Endometrium (tissue), 2 donors: ENCODE measurements around the gene MPL.
"Not testable (repeated sequence)": the region's sequence is repeated elsewhere in the genome, so short reads cannot be mapped to it uniquely, and the experiment has no call there.

Source experiments
- FAIRE-seq: peaks from 2 replicates; lab custom pipeline; 2012; peaks lifted over from hg19 to GRCh38; lab: Jason Lieb, UNC
- donor health status: control.
- donor health status: control.

The MPL gene

GRCh38 chr1:43381612-43382011 is 44.0 kb downstream of the MPL start:
- no peak for FAIRE-seq

- no peak for FAIRE-seq
These were observed 44.6 kb downstream of the MPL start for GRCh38 chr1:43382027-43382779.

- no peak for FAIRE-seq
These were observed 45.8 kb downstream of the MPL start for GRCh38 chr1:43383449-43383848.

GRCh38 chr1:43386676-43387075 is 49.1 kb downstream of the MPL start:
- no peak for FAIRE-seq

GRCh38 chr1:43387976-43388599 is 50.5 kb downstream of the MPL start:
- FAIRE-seq, result no peak

GRCh38 chr1:43388613-43389012 is 51.0 kb downstream of the MPL start:
- no peak for FAIRE-seq

- FAIRE-seq, result peak; percentile 66
These were observed 52.0 kb downstream of the MPL start, which contains the start of the genes MED8 and SZT2 for GRCh38 chr1:43389326-43390313. MED8 (minus strand) TSS chr1:43389800; CDS start chr1:43389764, 36 bp downstream. SZT2 (plus strand) TSS chr1:43389899; CDS start chr1:43389969, 70 bp downstream.

- FAIRE-seq, result no peak
These were observed 55.1 kb downstream of the MPL start for GRCh38 chr1:43392702-43393101.

GRCh38 chr1:43395523-43395922 is 57.9 kb downstream of the MPL start:
- no peak for FAIRE-seq

- FAIRE-seq, result no peak
These were observed 58.4 kb downstream of the MPL start for GRCh38 chr1:43396059-43396458.

- FAIRE-seq, result no peak
These were observed 60.6 kb downstream of the MPL start for GRCh38 chr1:43398227-43398626.

- FAIRE-seq, result not testable (repeated sequence)
These were observed 62.8 kb downstream of the MPL start for GRCh38 chr1:43400441-43400840.

- FAIRE-seq, result no peak
These were observed 64.7 kb downstream of the MPL start for GRCh38 chr1:43402089-43402865.
